ENCODE results near the gene SMOC1.

DNA sequence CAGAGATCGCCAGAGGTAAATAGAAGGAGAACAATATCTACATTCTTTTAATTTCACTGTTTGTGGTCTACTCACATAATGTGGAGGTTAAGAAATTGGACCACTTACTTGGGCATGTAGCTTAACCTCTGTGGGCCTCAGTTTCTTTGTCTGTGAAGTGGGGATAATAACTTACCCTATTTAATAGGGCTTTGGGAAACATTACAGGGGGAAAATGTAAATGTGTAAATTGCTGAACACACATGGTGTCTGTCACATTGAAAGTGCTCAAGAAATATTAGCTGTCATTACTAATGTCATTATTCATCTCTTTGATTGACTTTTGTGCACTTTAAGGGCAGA is 169.1 kb downstream of the SMOC1 start:
- no peak for TF ChIP-seq POLR2AphosphoS5 (IDR thresholded peaks at IDR 0.05; ENCODE audit: low read depth, low read length)
- TF ChIP-seq, protein P1, sequence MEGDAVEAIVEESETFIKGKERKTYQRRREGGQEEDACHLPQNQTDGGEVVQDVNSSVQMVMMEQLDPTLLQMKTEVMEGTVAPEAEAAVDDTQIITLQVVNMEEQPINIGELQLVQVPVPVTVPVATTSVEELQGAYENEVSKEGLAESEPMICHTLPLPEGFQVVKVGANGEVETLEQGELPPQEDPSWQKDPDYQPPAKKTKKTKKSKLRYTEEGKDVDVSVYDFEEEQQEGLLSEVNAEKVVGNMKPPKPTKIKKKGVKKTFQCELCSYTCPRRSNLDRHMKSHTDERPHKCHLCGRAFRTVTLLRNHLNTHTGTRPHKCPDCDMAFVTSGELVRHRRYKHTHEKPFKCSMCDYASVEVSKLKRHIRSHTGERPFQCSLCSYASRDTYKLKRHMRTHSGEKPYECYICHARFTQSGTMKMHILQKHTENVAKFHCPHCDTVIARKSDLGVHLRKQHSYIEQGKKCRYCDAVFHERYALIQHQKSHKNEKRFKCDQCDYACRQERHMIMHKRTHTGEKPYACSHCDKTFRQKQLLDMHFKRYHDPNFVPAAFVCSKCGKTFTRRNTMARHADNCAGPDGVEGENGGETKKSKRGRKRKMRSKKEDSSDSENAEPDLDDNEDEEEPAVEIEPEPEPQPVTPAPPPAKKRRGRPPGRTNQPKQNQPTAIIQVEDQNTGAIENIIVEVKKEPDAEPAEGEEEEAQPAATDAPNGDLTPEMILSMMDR (IDR thresholded peaks at IDR 0.05), result no peak

Data from Panc1 (cell line).